Activated B cell treated with CpG ODN at 0.5 μM for 24 hours (primary cell): Measurements from ENCODE around the gene TMEM86A. TPM values are rescaled to one million over a fixed set of nuclear protein-coding genes. Genes with fewer than 3 reads are reported as not detected.

Experiments used
- ATAC-seq: fragments of 200-7000 bp; cut with Tn5 transposase; one replicate; pipeline ENCODE4 v1.10.0; 2021; ENCODE audit warnings: low read depth, mild to moderate bottlenecking, moderate library complexity
- CTCF ChIA-PET: fragments of 350-600 bp; sonication (Branson Sonifier 250); formaldehyde crosslinking; loops from one replicate; lab custom pipeline; 2021; ENCODE audit warnings: antibody characterized with exemption; lab: Charles Lee
- POLR2A ChIA-PET: fragments of 350-600 bp; sonication (Branson Sonifier 250); formaldehyde crosslinking; loops from one replicate; lab custom pipeline; 2021; ENCODE audit warnings: antibody characterized with exemption; lab: Charles Lee
- DNase-seq: peaks from one replicate; pipeline ENCODE4 v3.0.0; 2022
- H3K27ac Mint-ChIP-seq: one replicate; pipeline ENCODE4 v1.8.0; 2020; ENCODE audit warnings: mixed read lengths
- H3K27me3 Mint-ChIP-seq: one replicate; pipeline ENCODE4 v1.8.0; 2021; ENCODE audit warnings: mixed read lengths
- H3K36me3 Mint-ChIP-seq: one replicate; pipeline ENCODE4 v1.8.0; 2021; ENCODE audit warnings: low read depth, mixed read lengths
- H3K4me1 Mint-ChIP-seq: one replicate; pipeline ENCODE4 v1.8.0; 2021; ENCODE audit warnings: mixed read lengths
- H3K4me3 Mint-ChIP-seq: one replicate; pipeline ENCODE4 v1.8.0; 2020; ENCODE audit warnings: mild to moderate bottlenecking, mixed read lengths
- H3K9me3 Mint-ChIP-seq: one replicate; pipeline ENCODE4 v1.8.0; 2020; ENCODE audit warnings: mixed read lengths
- CTCF ChIP-seq: fragments of 200-600 bp; IDR thresholded peaks from one replicate; pipeline ENCODE4 v1.8.0; 2022; ENCODE audit warnings: antibody characterized with exemption, mild to moderate bottlenecking
- intact Hi-C: fragments of 100-400 bp; cut with micrococcal nuclease; formaldehyde crosslinking; loops from one replicate; pipeline ENCODE4 v1.15.1; 2024
- total RNA-seq: library from RNA; stranded (reverse); gene quantifications from 2 replicates; pipeline ENCODE4 v1.2.3, GENCODE V29; 2022

The TMEM86A gene
- total RNA-seq, 1 donor from 2014 or later: 0.13 TPM

- no peaks in the 10 kb centered on the region for H3K9me3 Mint-ChIP-seq
- ATAC-seq: no peak
- ChIA-PET CTCF (interaction anchor here (3.3 kb wide), 1 partner anchor 26 kb away, joined by 16 read pairs; no protein-coding TSS in a partner anchor), POLR2A (no interaction called here)
- H3K4me1 Mint-ChIP-seq: peaks cover 17% of the 10 kb centered on the region
- intact Hi-C loops: no loop called here
- DNase-seq: no peak
- TF ChIP-seq CTCF: no peak
- H3K27me3 Mint-ChIP-seq: peaks cover 6% of the 10 kb centered on the region
- H3K27ac Mint-ChIP-seq: no peak overlapping the region
- H3K36me3 Mint-ChIP-seq: no peaks in the 10 kb centered on the region
- no peak overlapping the region for H3K4me3 Mint-ChIP-seq
These were observed 1.8 kb upstream of the TMEM86A start for GRCh38 chr11:18696638-18697225.

GRCh38 chr11:18697576-18697975 lies 1.0 kb upstream of the TMEM86A start:
- intact Hi-C loops: no loop called here
- no peak for DNase-seq
- peaks cover 17% of the 10 kb centered on the region for H3K4me1 Mint-ChIP-seq

GRCh38 chr11:18699269-18699596 lies 654 bp downstream of the TMEM86A start:
- H3K4me3 Mint-ChIP-seq: peak overlapping the region; percentile 80
- no peak for DNase-seq
- POLR2A ChIA-PET: no interaction called here
- no peaks in the 10 kb centered on the region for H3K36me3 Mint-ChIP-seq
- CTCF ChIA-PET: interaction anchor here (3.3 kb wide), 1 partner anchor 23 kb away, joined by 16 read pairs; no protein-coding TSS in a partner anchor
- H3K27ac Mint-ChIP-seq: no peak overlapping the region
- peaks cover 17% of the 10 kb centered on the region for H3K4me1 Mint-ChIP-seq
- peaks cover 3% of the 10 kb centered on the region for H3K27me3 Mint-ChIP-seq
- TF ChIP-seq CTCF: no peak
- intact Hi-C loops: loop anchor here (2.0 kb wide), 2 partner anchors 110 to 686 kb away; partner anchors contain the start of genes SERGEF and UEVLD
- no peaks in the 10 kb centered on the region for H3K9me3 Mint-ChIP-seq
- ATAC-seq: no peak

More at GRCh38 chr11:18697576-18697975, 1.0 kb upstream of the TMEM86A start:
- CTCF ChIA-PET: interaction anchor here (3.3 kb wide), 1 partner anchor 25 kb away, joined by 16 read pairs; no protein-coding TSS in a partner anchor
- peaks cover 6% of the 10 kb centered on the region for H3K27me3 Mint-ChIP-seq
- no peaks in the 10 kb centered on the region for H3K36me3 Mint-ChIP-seq
- POLR2A ChIA-PET: interaction anchor here (1.0 to 1.2 kb wide), 2 partner anchors 64 to 303 kb away, joined by 4 read pairs; partner anchors contain the start of genes LDHA and SPTY2D1
- H3K9me3 Mint-ChIP-seq: no peaks in the 10 kb centered on the region
- no peak overlapping the region for H3K27ac Mint-ChIP-seq
- ATAC-seq: no peak
- TF ChIP-seq CTCF: no peak
- peak overlapping the region; percentile 80 for H3K4me3 Mint-ChIP-seq

GRCh38 chr11:18699848-18700261 lies 1.3 kb downstream of the TMEM86A start:
- TF ChIP-seq CTCF: no peak
- intact Hi-C loops: loop anchor here (2.0 kb wide), 2 partner anchors 111 to 687 kb away; partner anchors contain the start of genes SERGEF and UEVLD
- H3K4me1 Mint-ChIP-seq: peaks cover 18% of the 10 kb centered on the region
- ATAC-seq (no peak), DNase-seq (no peak)
- no peaks in the 10 kb centered on the region for H3K36me3 Mint-ChIP-seq
- peak overlapping the region; percentile 80 for H3K4me3 Mint-ChIP-seq
- H3K27me3 Mint-ChIP-seq: peaks cover 3% of the 10 kb centered on the region
- CTCF ChIA-PET: no interaction called here
- POLR2A ChIA-PET: no interaction called here
- H3K9me3 Mint-ChIP-seq: no peaks in the 10 kb centered on the region
- no peak overlapping the region for H3K27ac Mint-ChIP-seq

GRCh38 chr11:18700375-18700774 lies 1.8 kb downstream of the TMEM86A start:
- no peaks in the 10 kb centered on the region for H3K9me3 Mint-ChIP-seq
- H3K4me1 Mint-ChIP-seq: peaks cover 23% of the 10 kb centered on the region
- ChIA-PET POLR2A (no interaction called here), CTCF (no interaction called here)
- no peak for DNase-seq
- peak overlapping the region; percentile 80 for H3K4me3 Mint-ChIP-seq
- ATAC-seq: no peak
- H3K27me3 Mint-ChIP-seq: peaks cover 6% of the 10 kb centered on the region
- no peak overlapping the region for H3K27ac Mint-ChIP-seq
- TF ChIP-seq CTCF: no peak
- intact Hi-C loops: no loop called here
- H3K36me3 Mint-ChIP-seq: no peaks in the 10 kb centered on the region
